Stimulated activated CD8-positive, alpha-beta memory T cell treated with anti-CD3 and anti-CD28 coated beads, Interleukin-15, amount 100 ng/mL, for 1 hour (primary cell): ENCODE measurements around the gene LEKR1.
"Not testable (repeated sequence)": the region's sequence is repeated elsewhere in the genome, so short reads cannot be mapped to it uniquely, and the experiment has no call there.

Experiments
- DNase-seq: peaks from one replicate; pipeline ENCODE4 v3.0.0-alpha.2; 2020; ENCODE audit warnings: low read depth

LEKR1 gene

DNA sequence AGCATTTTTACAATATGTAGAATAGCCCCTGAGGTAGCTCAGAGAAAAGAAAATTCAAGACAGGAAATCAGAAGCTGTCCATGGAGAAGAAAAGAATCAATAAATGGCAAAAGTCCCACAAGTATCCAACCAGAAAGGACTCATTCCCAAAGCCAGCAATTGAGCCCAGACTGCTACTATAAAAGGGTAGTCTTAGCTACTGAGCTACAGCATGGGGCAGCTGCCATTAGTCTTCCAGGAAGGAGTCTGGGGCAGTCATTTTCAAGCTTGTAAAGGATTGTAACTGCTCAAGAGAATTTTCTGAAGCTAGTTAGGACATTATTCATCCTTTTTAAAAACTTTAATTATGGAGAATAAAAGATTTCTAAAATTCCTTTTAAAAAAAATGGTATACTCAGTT lies 10.5 kb downstream of the LEKR1 start:
- no peak for DNase-seq

DNA sequence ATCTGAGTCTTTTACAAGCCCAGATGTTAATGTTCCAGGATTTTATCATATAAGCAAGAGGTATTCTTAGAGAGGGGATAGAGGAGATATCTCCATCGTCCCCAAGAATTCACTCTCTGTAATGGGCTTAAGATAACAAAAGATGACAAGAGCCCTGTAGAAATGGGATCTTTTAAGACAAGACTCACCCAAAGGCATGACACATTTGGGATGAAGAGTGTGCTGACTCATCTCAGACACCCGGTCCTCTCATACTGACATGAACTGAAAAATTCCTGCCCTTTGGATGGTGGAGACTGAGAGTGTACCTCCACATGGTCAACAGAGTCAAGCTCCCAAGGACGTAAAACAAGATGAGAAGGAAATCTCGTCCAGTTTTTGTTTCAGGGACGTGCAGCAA lies 11.0 kb downstream of the LEKR1 start:
- no peak for DNase-seq

GRCh38 chr3:156838035-156838434 lies 11.9 kb downstream of the LEKR1 start:
- DNase-seq, result no peak

- DNase-seq, result no peak
These were observed 14.9 kb downstream of the LEKR1 start for GRCh38 chr3:156840826-156841689.

DNA sequence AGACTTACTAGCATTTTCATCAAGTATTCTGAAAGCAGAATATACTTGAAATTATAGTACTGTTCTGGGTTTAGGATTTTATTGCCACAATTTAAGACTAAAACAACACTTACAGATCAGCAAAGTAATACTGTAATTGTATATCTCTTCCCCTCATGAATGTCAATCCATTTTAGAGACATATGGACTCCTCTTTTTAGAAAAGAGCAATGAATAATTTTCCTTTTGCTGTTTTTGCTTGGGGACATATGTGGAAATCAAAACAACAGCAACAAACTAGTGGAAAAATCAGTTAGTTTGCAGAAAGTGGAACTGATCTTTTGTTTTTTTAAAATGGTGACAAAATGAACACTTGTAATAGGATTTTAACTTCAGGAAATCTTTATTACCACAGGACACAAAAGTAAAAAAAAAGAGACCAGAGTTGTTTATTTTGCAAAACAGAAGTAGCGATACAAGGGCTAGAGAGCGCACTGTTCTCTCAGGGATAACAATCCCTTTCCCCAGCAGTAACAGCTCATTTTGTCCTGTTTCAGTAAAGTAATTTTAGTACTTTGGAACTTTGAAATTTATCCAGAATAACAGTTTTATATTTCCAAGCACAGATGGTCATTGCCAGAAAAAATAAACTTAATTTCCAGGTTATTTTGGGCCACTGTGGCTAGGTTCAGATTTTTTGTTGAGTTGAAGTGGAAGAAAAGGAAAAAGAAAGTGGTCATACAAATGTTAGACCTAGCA lies 17.1 kb downstream of the LEKR1 start:
- DNase-seq, result no peak

- DNase-seq, result no peak
These were observed 21.7 kb downstream of the LEKR1 start for GRCh38 chr3:156847752-156848448.

DNA sequence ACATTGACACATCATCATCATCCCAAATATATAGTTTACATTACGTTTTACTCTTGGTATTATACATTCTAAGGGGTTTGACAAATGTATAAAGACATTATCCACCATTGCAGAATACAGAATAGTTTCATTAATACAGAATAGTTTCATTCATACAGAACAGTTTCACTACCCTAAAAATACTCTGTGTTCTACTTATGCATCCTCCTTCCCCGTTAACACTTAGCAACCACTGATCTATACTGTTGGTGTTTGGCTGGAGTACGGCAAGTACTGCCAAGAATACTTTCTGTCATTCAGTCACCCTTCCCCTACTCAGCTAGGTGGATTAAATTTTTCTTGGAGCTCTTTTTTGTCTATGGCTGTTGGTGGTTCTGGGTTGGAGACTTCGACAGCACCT lies 33.4 kb downstream of the LEKR1 start:
- no peak for DNase-seq

DNA sequence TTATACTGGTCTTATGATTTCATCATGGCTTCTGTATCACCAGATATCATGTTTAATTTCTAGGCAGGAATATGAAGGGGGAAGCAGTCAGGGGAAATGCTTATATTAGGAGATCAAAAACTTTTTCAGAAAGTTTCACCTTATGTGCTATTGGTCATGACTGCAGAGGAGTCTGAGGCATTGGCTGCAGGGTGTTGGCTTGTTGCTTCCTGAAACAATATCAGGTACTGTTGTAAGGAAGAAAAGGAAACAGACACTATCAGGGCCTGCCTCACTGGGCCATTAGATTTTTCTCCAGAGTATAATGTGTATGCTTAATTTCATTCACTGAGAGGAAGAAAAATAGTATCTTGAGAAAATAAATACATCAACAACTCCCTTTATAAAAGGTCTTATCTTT lies 34.7 kb downstream of the LEKR1 start:
- no peak for DNase-seq

GRCh38 chr3:156862338-156862737 lies 36.2 kb downstream of the LEKR1 start:
- DNase-seq, result no peak

GRCh38 chr3:156865732-156866131 lies 39.6 kb downstream of the LEKR1 start:
- no peak for DNase-seq

GRCh38 chr3:156867174-156867573 lies 41.0 kb downstream of the LEKR1 start:
- DNase-seq, result no peak

- DNase-seq, result no peak
These were observed 41.8 kb downstream of the LEKR1 start for GRCh38 chr3:156867920-156868319.

GRCh38 chr3:156873906-156874305 lies 47.8 kb downstream of the LEKR1 start:
- no peak for DNase-seq

DNA sequence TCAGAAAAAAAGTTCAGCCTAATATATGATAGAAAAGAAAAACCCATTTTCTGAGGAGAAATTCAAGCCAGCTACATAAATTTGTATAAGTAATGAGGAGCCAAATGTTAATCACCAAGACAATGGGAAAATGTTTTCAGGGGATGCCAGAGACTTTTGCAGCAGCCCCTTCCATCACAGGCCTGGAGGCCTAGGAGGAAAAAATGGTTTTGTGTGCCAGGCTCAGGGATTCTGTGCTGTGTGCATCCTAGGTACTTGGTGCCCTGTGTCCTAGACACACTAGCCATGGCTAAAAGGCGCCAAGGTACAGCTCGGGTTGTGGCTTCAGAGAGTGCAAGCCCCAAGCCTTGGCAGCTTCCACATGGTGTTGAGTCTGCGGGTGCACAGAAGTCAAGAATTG lies 53.3 kb downstream of the LEKR1 start:
- DNase-seq, result not testable (repeated sequence)

GRCh38 chr3:156885761-156886160 lies 59.6 kb downstream of the LEKR1 start:
- DNase-seq, result no peak

DNA sequence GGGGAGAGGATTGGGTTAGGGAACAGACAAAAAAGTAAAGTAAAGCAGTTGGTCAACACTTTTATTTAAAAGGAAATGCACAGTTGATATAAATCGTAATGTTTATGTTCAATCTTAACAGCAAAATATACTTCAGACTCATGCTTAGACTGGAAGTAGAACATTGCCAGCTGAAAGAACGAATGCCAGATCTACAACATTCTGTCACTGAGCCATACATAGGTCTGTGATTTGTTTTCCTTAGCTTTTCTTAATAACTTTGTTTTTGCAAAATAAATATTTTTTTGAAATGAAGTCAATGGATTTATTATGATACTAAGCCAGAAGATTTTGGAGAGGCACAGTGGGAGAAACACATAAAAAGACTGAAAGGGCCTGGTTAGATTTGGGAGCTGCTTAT lies 62.0 kb downstream of the LEKR1 start:
- DNase-seq, result no peak

DNA sequence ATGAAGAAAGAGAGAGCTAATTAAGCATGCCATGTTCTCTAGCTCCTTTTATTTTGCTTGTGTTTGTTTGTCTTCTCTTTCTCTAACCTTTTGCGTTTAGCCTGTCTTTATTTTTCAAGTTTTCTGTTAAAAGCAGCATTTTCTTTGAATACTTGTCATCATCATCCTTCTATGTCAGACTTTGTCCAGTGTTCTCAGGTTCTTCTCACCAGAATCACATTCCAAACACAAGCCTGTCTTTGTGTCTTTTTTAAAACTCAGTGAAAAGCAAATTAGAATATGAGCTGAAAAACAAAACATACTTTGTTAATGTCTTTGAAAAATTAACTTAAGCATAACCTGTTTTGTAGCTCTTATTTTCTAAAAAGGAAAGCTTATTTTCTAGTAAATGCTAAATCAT lies 62.4 kb downstream of the LEKR1 start:
- no peak for DNase-seq

DNA sequence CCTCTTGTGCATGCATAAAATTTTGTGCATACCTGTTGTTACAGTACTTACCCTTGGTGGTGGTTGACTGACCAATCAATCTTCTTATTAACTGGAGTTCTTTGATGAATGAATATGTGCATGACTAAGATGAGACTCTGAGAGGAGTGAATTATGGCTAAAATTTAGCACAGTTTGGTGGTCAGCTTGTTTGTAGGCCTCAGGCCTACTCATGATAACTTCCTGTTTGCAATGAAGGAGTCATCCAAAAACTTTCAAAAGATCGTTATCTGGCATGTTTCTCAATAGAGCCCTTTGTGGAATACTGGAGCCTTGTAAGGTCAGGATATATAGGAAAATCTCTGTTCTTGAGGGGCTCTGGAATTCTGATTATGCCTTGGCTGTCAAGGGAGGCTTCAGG lies 66.5 kb downstream of the LEKR1 start:
- DNase-seq, result no peak

- not testable (repeated sequence) for DNase-seq
These were observed 69.2 kb downstream of the LEKR1 start for GRCh38 chr3:156895374-156895773.

- DNase-seq, result not testable (repeated sequence)
These were observed 71.7 kb downstream of the LEKR1 start for GRCh38 chr3:156897851-156898250.

GRCh38 chr3:156898296-156898880 lies 72.2 kb downstream of the LEKR1 start:
- no peak for DNase-seq

- DNase-seq, result no peak
These were observed 73.8 kb downstream of the LEKR1 start for GRCh38 chr3:156899951-156900350.
